ENCODE data around the gene TTC7B.

GRCh38 chr14:90554341-90554740 is 261.9 kb downstream of the TTC7B start:
- TF ChIP-seq CTCF (IDR thresholded peaks at IDR 0.05; ENCODE audit: insufficient read depth, low read length) (no peak), GABPA (IDR thresholded peaks at IDR 0.05; ENCODE audit: low read depth) (no peak)
- TF ChIP-seq, protein P1, sequence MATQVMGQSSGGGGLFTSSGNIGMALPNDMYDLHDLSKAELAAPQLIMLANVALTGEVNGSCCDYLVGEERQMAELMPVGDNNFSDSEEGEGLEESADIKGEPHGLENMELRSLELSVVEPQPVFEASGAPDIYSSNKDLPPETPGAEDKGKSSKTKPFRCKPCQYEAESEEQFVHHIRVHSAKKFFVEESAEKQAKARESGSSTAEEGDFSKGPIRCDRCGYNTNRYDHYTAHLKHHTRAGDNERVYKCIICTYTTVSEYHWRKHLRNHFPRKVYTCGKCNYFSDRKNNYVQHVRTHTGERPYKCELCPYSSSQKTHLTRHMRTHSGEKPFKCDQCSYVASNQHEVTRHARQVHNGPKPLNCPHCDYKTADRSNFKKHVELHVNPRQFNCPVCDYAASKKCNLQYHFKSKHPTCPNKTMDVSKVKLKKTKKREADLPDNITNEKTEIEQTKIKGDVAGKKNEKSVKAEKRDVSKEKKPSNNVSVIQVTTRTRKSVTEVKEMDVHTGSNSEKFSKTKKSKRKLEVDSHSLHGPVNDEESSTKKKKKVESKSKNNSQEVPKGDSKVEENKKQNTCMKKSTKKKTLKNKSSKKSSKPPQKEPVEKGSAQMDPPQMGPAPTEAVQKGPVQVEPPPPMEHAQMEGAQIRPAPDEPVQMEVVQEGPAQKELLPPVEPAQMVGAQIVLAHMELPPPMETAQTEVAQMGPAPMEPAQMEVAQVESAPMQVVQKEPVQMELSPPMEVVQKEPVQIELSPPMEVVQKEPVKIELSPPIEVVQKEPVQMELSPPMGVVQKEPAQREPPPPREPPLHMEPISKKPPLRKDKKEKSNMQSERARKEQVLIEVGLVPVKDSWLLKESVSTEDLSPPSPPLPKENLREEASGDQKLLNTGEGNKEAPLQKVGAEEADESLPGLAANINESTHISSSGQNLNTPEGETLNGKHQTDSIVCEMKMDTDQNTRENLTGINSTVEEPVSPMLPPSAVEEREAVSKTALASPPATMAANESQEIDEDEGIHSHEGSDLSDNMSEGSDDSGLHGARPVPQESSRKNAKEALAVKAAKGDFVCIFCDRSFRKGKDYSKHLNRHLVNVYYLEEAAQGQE (IDR thresholded peaks at IDR 0.05; ENCODE audit: insufficient replicate concordance, low read depth): no peak

Data from HL-60 (cell line).